NCI-H1930 (cell line): ENCODE measurements around the gene SLC37A1.

Experiments
- DNase-seq, 2 experiments: peaks; one replicate each; lab custom pipeline; 2025; lab: John Stamatoyannopoulos, UW

Gene SLC37A1

GRCh38 chr21:42479582-42479981, 34.1 kb upstream of the SLC37A1 start:
- no peak for DNase-seq

- no peak for DNase-seq
Observed at GRCh38 chr21:42480736-42481135, 32.9 kb upstream of the SLC37A1 start.

DNA sequence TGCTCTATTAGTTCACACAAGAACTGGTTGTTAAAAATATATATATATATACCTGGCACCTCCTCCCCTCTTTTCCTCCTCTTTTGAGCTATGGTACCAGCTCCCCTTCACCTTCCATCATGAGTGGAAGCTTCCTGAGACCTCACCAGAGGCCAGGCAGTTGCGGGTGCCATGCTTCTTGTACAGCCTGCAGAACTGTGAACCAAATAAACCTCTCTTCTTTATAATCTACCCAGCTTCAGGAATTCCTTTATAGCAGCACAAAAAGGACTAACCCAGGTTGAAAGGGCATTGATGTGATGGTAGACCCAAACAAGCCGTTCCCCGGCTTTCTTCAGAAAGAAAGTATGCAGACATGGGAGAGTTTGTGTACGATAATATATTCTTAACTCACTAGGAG, 32.5 kb upstream of the SLC37A1 start:
- no peak for DNase-seq

DNA sequence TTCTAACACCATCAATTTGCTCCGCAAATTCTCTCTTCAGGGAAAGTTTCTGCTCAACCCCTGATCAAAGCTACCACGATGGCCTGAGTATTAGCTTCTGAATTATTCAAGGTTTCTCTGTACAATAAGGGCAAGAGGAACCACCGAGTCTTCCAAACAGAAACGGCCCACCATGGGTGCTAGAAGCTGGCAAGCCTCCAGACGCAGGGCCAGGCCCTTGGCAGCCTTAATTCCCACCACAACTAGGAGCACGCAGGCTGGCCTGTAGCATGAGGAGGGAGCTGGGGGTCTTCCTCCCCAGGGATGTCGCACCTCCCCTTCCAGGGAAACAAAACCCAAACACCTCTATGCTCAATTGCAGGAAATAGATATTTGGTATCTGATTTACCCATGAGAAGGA, 28.7 kb upstream of the SLC37A1 start:
- no peak for DNase-seq

DNA sequence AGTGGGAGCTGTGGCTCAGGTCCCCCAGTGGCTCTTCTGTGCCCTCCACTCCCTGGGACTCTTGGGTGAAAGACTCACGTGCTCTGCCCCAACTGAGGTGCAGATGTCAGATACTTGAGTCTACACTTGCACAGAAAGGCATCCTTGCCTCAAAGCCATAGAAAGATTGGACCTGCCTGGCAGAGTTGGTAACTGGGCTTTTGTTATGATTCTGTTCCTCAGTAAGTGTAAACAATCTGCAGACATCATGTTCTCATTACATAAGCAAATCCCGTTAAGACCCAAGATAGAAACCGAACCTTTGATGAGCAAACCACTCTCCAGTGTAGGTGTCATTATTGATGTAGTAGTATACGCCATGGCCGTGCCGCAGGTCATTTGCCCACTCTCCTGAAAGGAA, 27.6 kb upstream of the SLC37A1 start:
- DNase-seq, result no peak

GRCh38 chr21:42486531-42486930, 27.1 kb upstream of the SLC37A1 start:
- no peak for DNase-seq

- DNase-seq, result no peak
Observed at GRCh38 chr21:42489006-42489563, 24.6 kb upstream of the SLC37A1 start.

DNA sequence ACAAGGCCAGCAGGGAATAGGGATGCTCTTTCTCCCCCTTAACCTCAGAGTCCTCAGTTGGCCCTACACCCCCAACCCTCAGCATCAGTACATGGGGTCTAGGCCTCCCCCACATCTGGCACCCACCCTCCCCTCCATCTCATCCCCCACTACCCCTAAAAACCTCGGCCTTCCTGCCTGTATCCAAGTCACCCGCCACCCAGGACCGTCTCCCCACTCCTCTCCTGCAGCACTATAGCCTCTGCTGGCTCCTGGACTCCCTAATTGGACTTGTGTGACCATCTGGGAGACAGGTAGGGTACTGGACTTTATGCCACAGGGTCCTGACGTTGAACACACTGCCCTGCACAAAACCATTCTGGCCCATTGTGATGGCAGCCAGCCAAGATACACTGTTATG, 23.7 kb upstream of the SLC37A1 start:
- DNase-seq, result no peak

DNA sequence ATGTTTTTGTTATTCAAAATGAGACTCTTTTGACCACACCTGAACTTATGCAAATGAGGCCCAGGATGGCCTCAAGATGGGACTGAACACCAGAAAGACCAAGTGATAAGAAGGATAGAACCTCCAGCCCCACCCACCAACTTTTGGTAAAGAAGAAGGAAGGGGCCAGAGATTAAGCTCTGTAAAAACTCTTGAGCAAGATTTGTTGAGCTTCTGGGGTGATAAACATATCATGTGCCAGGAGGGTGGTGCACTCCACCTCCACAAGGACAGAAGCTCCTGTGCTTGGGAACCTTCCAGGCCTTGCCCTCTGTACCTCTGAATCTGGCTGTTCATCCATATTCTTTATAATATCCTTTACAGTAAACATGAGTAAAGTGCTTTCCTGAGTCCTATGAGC, 22.9 kb upstream of the SLC37A1 start:
- DNase-seq, result no peak

- DNase-seq, result no peak
Observed at GRCh38 chr21:42491328-42491727, 22.3 kb upstream of the SLC37A1 start.

DNA sequence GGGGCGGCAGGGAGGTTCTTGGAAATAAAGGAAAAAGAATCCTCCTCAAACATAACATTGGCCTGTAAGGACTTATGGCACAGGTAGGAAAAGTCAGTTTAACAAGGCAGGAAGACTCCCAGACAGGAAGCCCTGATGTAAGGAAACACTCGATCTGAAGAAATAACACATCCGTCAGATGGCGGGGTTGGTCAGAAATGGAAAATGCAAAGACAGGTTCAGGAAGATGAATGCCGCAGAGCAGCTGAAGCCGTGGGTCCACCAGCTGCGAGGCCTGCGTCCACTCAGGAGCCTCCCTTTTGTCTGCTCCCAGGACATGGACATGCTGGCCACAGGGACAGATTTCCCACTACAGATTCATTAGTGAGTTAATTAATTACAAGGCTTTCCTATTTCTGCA, 21.5 kb upstream of the SLC37A1 start:
- no peak for DNase-seq

DNA sequence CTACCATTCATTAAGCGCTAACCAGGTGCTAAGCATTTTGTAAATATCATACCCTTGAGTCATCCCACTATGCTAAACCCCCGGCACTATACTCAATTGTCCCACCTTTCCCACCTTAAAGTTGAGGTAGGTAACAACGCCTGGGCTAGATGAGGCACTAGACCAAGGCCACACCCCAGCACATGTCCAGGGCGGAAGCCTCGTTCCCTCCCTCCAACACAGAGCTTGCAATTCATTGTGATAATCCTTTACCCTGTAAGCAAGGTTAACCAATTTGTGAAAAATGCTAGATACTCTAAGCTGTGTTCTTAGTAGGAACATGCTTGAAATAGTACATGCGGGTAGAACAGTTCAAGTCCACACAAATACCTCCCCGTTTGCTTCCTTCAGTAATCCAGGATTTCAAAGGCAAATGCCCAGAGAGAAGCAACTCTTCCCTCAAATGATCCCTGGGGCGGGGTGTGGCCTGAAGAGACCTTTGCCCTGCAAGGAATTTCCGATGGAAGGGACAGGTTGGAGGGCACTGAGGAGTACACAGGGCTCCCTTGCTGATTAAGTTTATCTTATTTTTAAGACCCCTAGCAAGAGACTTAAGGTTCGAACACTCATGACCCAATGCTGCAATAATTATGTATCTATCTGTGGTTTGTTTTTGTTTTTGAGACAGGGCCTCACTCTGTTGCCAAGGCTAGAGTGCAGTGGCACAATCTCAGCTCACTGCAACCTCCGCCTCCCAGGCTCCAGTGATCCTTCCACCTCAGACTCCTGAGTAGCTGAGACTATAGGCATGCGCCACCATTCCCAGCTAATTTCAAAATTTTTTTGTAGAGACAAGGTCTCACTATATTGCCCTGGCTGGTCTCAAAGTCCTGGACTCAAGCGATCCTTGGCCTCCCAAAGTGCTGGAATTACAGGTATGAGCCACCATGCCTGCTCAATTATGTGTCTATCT, 20.3 kb upstream of the SLC37A1 start:
- no peak for DNase-seq

GRCh38 chr21:42495027-42495426, 18.6 kb upstream of the SLC37A1 start:
- no peak for DNase-seq

GRCh38 chr21:42495765-42496119, 17.9 kb upstream of the SLC37A1 start:
- DNase-seq, result no peak

GRCh38 chr21:42496120-42496838, 17.4 kb upstream of the SLC37A1 start, which contains the start of gene RSPH1:
Gene RSPH1, minus strand, starts transcription at chr21:42496224. Its CDS starts 38 bp downstream, at chr21:42496186.
- peak; percentile 97 to 98 for DNase-seq

- no peak for DNase-seq
Observed at GRCh38 chr21:42496839-42497202, 16.8 kb upstream of the SLC37A1 start.

GRCh38 chr21:42498012-42498411, 15.6 kb upstream of the SLC37A1 start:
- no peak for DNase-seq

GRCh38 chr21:42499444-42500112, 14.1 kb upstream of the SLC37A1 start:
- no peak for DNase-seq

DNA sequence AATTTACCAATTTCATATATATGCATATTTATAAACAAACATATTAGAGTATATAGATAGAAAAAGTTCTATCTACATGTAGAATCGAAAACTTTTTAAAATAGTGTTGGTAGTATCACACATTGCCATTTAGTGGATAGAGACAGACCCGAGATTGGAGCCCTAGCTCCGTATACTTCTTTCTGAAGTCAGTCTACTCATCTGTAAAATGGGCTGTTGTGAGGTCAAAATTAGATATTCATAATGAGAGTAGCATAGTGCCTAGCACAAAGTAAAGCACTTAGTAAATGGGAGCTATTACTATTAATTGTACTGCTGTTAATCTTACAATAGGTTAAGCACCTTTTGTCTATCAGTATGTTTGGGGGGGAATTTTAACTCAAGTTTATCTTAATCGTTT, 13.4 kb upstream of the SLC37A1 start:
- no peak for DNase-seq

- DNase-seq, result no peak
Observed at GRCh38 chr21:42500736-42501135, 12.9 kb upstream of the SLC37A1 start.

GRCh38 chr21:42503711-42504110, 9.9 kb upstream of the SLC37A1 start:
- DNase-seq, result no peak

DNA sequence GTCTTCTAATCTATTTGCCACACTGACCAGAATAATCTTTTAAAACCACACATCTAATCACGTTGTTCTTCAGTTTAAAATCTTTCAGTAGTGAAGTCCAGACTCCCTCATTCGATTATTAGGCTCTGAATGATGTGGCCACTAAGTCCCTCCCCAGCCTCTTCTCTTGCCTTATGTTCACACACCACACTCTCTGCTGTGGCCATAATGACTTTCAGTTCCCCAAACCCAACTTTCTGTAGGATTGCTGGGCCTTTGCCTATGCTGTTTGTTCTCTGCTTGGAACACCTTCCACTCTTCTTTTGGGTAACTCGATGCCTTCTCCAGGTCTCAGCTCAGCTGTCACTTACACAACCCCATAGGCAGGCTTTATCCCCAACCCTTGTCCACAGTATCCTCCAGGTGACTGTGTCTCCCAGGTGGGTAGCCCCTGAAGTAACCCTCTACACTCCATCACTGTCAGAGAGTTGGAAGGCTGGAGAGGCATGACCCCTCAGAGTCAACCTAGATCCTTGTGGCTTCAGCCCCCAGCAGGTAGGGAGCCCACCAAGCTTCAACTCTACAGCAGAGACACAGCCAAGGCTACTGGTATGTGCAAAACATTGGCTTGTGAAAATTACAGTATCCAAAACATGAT, 8.4 kb upstream of the SLC37A1 start:
- no peak for DNase-seq
